Mesenchymal stem cell (in vitro differentiated cells and primary cell): ENCODE measurements around the gene TRIM44.

ENCODE experiments used
- DNase-seq: peaks from one replicate; pipeline ENCODE4 v3.0.0-alpha.2; 2013
- H2AFZ ChIP-seq: one replicate; pipeline ENCODE4 v1.6.1; 2013; ENCODE audit warnings: low read depth, mild to moderate bottlenecking, control low read depth, inconsistent platforms, low read length, moderate library complexity
- H2AK5ac ChIP-seq: 2 replicates; pipeline ENCODE4 v1.6.1; 2013; ENCODE audit warnings: low read length, moderate library complexity, mild to moderate bottlenecking, inconsistent platforms; ENCODE audit not compliant: severe bottlenecking
- H2BK120ac ChIP-seq: one replicate; pipeline ENCODE4 v1.6.1; 2013; ENCODE audit warnings: low read depth, mild to moderate bottlenecking, inconsistent platforms, low read length, moderate library complexity
- H2BK12ac ChIP-seq, 2 experiments: one replicate each; pipeline ENCODE4 v1.6.1; 2013; ENCODE audit warnings: inconsistent platforms in 2 of 2, low read length in 2 of 2, mild to moderate bottlenecking in 2 of 2, moderate library complexity in 2 of 2, control low read depth in 1 of 2
- H2BK15ac ChIP-seq: one replicate; pipeline ENCODE4 v1.6.1; 2013; ENCODE audit warnings: mild to moderate bottlenecking, low read depth, inconsistent platforms; ENCODE audit not compliant: poor library complexity, severe bottlenecking
- H2BK5ac ChIP-seq: 2 replicates; pipeline ENCODE4 v1.6.1; 2013; ENCODE audit warnings: low read depth, mild to moderate bottlenecking, low read length, control low read depth, inconsistent platforms; ENCODE audit not compliant: poor library complexity, severe bottlenecking
- H3K14ac ChIP-seq, 2 experiments: one replicate each; pipeline ENCODE4 v1.6.1; 2013; ENCODE audit warnings: inconsistent platforms in 2 of 2, low read length in 2 of 2, control low read depth in 1 of 2, mild to moderate bottlenecking in 1 of 2, moderate library complexity in 1 of 2
- H3K18ac ChIP-seq, 2 experiments: one replicate each; pipeline ENCODE4 v1.6.1; 2013; ENCODE audit warnings: inconsistent platforms in 2 of 2, low read length in 2 of 2, control low read depth in 1 of 2, low read depth in 1 of 2, mild to moderate bottlenecking in 1 of 2
- H3K23ac ChIP-seq, 2 experiments: one replicate each; pipeline ENCODE4 v1.6.1; 2013; ENCODE audit warnings: inconsistent platforms in 2 of 2, low read length in 2 of 2, mild to moderate bottlenecking in 2 of 2, moderate library complexity in 2 of 2, control low read depth in 1 of 2
- H3K27ac ChIP-seq: 2 replicates; pipeline ENCODE4 v1.5.1; 2013; ENCODE audit warnings: mild to moderate bottlenecking, moderate library complexity, low read length, control low read depth, inconsistent platforms; ENCODE audit not compliant: poor library complexity, severe bottlenecking
- H3K27me3 ChIP-seq, 2 experiments: 2 replicates each; pipeline versions ENCODE4 v1.6.1 to v1.7.0; 2013; ENCODE audit warnings: low read length in 2 of 2, mild to moderate bottlenecking in 2 of 2, moderate library complexity in 2 of 2, control low read depth in 1 of 2, inconsistent platforms in 1 of 2; ENCODE audit not compliant: control insufficient read depth in 1 of 2, insufficient read depth in 1 of 2
- H3K36me3 ChIP-seq, 2 experiments: 2 replicates each; pipeline versions ENCODE4 v1.6.1 to v1.7.0; 2013; ENCODE audit warnings: low read length in 2 of 2, control low read depth in 1 of 2, inconsistent platforms in 1 of 2, low read depth in 1 of 2, mild to moderate bottlenecking in 1 of 2; ENCODE audit not compliant: insufficient read depth in 2 of 2, control insufficient read depth in 1 of 2
- H3K4ac ChIP-seq, 2 experiments: one replicate each; pipeline ENCODE4 v1.6.1; 2013; ENCODE audit warnings: inconsistent platforms in 2 of 2, low read length in 2 of 2, mild to moderate bottlenecking in 2 of 2, moderate library complexity in 2 of 2, control low read depth in 1 of 2, low read depth in 1 of 2
- H3K4me1 ChIP-seq: 2 replicates; pipeline ENCODE4 v1.6.1; 2013; ENCODE audit warnings: low read depth, low read length, control low read depth; ENCODE audit not compliant: control insufficient read depth, insufficient read depth
- H3K4me2 ChIP-seq: 2 replicates; pipeline ENCODE4 v1.6.1; 2013; ENCODE audit warnings: low read length, mild to moderate bottlenecking, inconsistent platforms; ENCODE audit not compliant: poor library complexity, severe bottlenecking
- H3K4me3 ChIP-seq, 2 experiments: 2 replicates each; pipeline versions ENCODE4 v1.5.1 to v1.7.0; 2013; ENCODE audit warnings: low read length in 2 of 2, mild to moderate bottlenecking in 2 of 2, control low read depth in 1 of 2, low read depth in 1 of 2; ENCODE audit not compliant: insufficient read depth in 1 of 2
- H3K79me1 ChIP-seq: replicated peaks from 2 replicates; pipeline ENCODE4 v1.6.1; 2013; ENCODE audit warnings: mild to moderate bottlenecking, control low read depth, low read length, inconsistent platforms; ENCODE audit not compliant: poor library complexity, severe bottlenecking
- H3K9ac ChIP-seq: 2 replicates; pipeline ENCODE4 v1.7.0; 2013; ENCODE audit warnings: mild to moderate bottlenecking, low read length, moderate library complexity
- H3K9me3 ChIP-seq: 2 replicates; pipeline ENCODE4 v1.7.0; 2013; ENCODE audit warnings: mild to moderate bottlenecking, low read length; ENCODE audit not compliant: control insufficient read depth
- H4K8ac ChIP-seq: one replicate; pipeline ENCODE4 v1.6.1; 2013; ENCODE audit warnings: inconsistent platforms, mild to moderate bottlenecking, low read length, moderate library complexity
- H4K91ac ChIP-seq: one replicate; pipeline ENCODE4 v1.6.1; 2013; ENCODE audit warnings: mild to moderate bottlenecking, low read length, inconsistent platforms
- WGBS: methylation state at CpG from one replicate; pipeline ENCODE4 v1.1.7; 2013; ENCODE audit warnings: mixed read lengths; 5-methylcytosine and 5-hydroxymethylcytosine counted together

TRIM44 gene

DNA sequence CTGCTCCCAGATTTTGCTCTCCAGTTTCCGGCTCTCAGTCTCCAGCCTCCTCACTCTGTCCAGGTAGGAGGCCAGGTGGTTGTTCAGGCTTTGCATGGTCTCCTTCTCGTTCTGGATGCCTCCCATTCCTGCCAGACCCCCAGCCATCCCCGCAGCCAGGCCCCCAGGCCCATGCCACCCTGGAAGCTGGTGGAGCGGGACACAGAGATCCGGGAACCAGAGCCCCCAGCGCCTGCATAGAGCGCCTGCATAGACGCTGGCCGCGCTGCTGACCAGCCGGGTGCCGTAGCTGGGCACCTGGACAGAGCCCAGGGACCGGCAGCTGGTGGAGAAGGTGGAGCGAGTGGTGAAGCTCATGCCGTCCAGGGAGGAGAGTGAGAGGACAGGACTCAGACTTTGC is 198.6 kb downstream of the TRIM44 start:
- H2BK120ac ChIP-seq: no peak overlapping the region

DNA sequence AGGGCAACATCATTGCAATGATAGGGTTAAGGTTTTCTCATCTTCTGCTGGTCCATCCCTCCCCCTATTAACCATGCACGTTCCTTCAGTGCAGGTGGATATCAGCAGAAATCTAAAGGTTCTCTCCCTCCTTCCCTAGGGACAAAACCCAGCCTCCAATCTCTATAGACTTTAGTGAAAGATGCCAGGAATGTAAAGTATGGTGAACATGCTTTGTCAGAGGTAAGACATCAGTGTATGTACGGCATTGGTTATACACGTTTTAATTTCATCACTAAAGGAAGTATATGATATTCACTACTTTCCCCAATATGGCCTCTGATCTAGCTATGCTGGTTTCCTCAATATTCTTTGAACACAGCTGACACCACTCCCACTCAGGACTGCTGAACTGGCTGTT is 200.1 kb downstream of the TRIM44 start:
- Histone ChIP-seq H2BK15ac (no peak overlapping the region), H3K27me3 (peaks cover 0 to 4% of the 10 kb centered on the region in 2 experiments), H3K4me1 (no peaks in the 10 kb centered on the region), H3K4me3 (no peak overlapping the region), H2BK12ac (no peak overlapping the region), H2AFZ (no peak overlapping the region), H3K23ac (no peak overlapping the region), H3K9me3 (no peaks in the 10 kb centered on the region), H3K9ac (no peak overlapping the region), H2BK5ac (no peak overlapping the region), H4K8ac (no peak overlapping the region), H2AK5ac (no peak overlapping the region), H4K91ac (no peak overlapping the region), H3K4me2 (no peak overlapping the region), H2BK120ac (no peak overlapping the region), H3K27ac (no peak overlapping the region), H3K18ac (no peak overlapping the region), H3K4ac (no peak overlapping the region), H3K36me3 (no peaks in the 10 kb centered on the region), H3K79me1 (no peaks in the 10 kb centered on the region), H3K14ac (no peak overlapping the region)
- DNase-seq: no peak
- WGBS: 74% methylated on average over 2 of the region's 3 CpGs

More for the DNA sequence above, 198.6 kb downstream of the TRIM44 start:
- no peak overlapping the region for H4K91ac ChIP-seq
- H3K4ac ChIP-seq: no peak overlapping the region
- no peak for DNase-seq
- no peak overlapping the region for H2BK15ac ChIP-seq
- no peaks in the 10 kb centered on the region for H3K79me1 ChIP-seq
- no peak overlapping the region for H4K8ac ChIP-seq
- no peak overlapping the region for H2BK5ac ChIP-seq
- no peak overlapping the region for H3K9ac ChIP-seq
- H2AK5ac ChIP-seq: no peak overlapping the region
- H3K9me3 ChIP-seq: no peaks in the 10 kb centered on the region
- no peak overlapping the region for H3K27ac ChIP-seq
- no peak overlapping the region for H2BK12ac ChIP-seq
- H3K4me2 ChIP-seq: no peak overlapping the region
- no peak overlapping the region for H3K23ac ChIP-seq
- H3K14ac ChIP-seq: no peak overlapping the region
- H3K27me3 ChIP-seq: peaks cover 0 to 4% of the 10 kb centered on the region in 2 experiments
- H3K4me1 ChIP-seq: no peaks in the 10 kb centered on the region
- H3K18ac ChIP-seq: no peak overlapping the region
- H3K36me3 ChIP-seq: no peaks in the 10 kb centered on the region
- H2AFZ ChIP-seq: no peak overlapping the region
- no peak overlapping the region for H3K4me3 ChIP-seq
- 92% methylated on average over 15 of the region's 15 CpGs for WGBS

DNA sequence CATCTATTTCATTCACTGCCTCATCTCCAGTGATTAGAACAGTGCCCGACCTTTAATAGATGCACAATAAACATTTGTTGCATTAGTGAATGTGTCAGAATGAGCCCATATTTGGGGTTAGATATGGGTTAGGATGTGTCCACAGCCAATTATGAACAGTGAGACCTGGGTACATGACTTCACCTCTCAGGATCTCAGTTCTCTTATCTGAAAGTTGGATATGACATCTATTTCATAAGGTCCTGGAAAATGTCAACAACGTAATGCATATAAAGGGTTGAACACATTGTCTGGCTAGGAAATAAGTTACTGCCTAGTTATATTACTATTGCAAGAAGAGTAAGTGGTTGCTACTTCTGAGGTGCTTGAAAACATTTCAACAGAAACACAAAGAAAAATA is 201.6 kb downstream of the TRIM44 start:
- H4K8ac ChIP-seq: no peak overlapping the region
- no peak overlapping the region for H4K91ac ChIP-seq
- H3K9me3 ChIP-seq: peaks cover 12% of the 10 kb centered on the region
- H3K9ac ChIP-seq: no peak overlapping the region
- H3K36me3 ChIP-seq: no peaks in the 10 kb centered on the region
- H3K4me1 ChIP-seq: no peaks in the 10 kb centered on the region
- H3K27me3 ChIP-seq: peaks cover 0 to 4% of the 10 kb centered on the region in 2 experiments
- no peak overlapping the region for H2BK5ac ChIP-seq
- no peak overlapping the region for H2BK12ac ChIP-seq
- no peak overlapping the region for H3K23ac ChIP-seq
- H3K4ac ChIP-seq: no peak overlapping the region
- no peak overlapping the region for H3K14ac ChIP-seq
- H3K4me3 ChIP-seq: no peak overlapping the region
- H3K79me1 ChIP-seq: no peaks in the 10 kb centered on the region
- no peak overlapping the region for H2BK15ac ChIP-seq
- H3K27ac ChIP-seq: no peak overlapping the region
- no peak for DNase-seq
- no peak overlapping the region for H3K4me2 ChIP-seq
- H3K18ac ChIP-seq: no peak overlapping the region
- H2BK120ac ChIP-seq: no peak overlapping the region
- no peak overlapping the region for H2AK5ac ChIP-seq
- WGBS: 86% methylated on average over 1 of the region's 2 CpGs
- no peak overlapping the region for H2AFZ ChIP-seq

DNA sequence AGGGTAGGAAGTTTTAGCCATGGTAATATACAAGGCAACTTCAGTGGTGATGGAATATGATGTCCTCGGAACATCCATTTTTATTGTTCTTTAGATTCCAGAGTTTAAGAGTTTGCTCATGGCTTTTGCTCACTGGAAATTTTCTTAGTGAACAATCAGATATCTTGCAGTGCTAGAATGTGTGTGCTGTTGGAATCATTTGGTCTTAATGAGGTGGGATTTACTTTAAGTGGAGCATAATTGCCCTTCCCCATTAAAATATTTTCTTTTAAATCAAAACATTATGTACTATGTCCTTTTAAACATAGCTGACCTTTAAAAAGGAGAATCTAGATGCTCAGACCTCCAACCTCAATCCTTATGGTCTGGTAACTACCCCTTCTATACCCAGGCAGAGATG is 204.0 kb downstream of the TRIM44 start:
- no peak overlapping the region for H4K8ac ChIP-seq
- no peaks in the 10 kb centered on the region for H3K36me3 ChIP-seq
- no peak overlapping the region for H3K4me3 ChIP-seq
- H4K91ac ChIP-seq: no peak overlapping the region
- no peak for DNase-seq
- no peak overlapping the region for H2AK5ac ChIP-seq
- H3K79me1 ChIP-seq: no peaks in the 10 kb centered on the region
- H2BK5ac ChIP-seq: no peak overlapping the region
- H3K4ac ChIP-seq: no peak overlapping the region
- no peak overlapping the region for H2BK120ac ChIP-seq
- H3K9ac ChIP-seq: no peak overlapping the region
- no peak overlapping the region for H2AFZ ChIP-seq
- no peak overlapping the region for H3K4me2 ChIP-seq
- H3K27me3 ChIP-seq: peaks cover 0 to 4% of the 10 kb centered on the region in 2 experiments
- 92% methylated on average over 1 of the region's 1 CpG for WGBS
- no peak overlapping the region for H3K14ac ChIP-seq
- no peak overlapping the region for H3K23ac ChIP-seq
- H3K4me1 ChIP-seq: no peaks in the 10 kb centered on the region
- H3K9me3 ChIP-seq: peaks cover 15% of the 10 kb centered on the region
- no peak overlapping the region for H3K27ac ChIP-seq
- H2BK15ac ChIP-seq: no peak overlapping the region
- no peak overlapping the region for H2BK12ac ChIP-seq
- H3K18ac ChIP-seq: no peak overlapping the region
